Hematopoietic multipotent progenitor cell treated with erythropoietin and hydrocortisone succinate and interleukin-3 and kit ligand, for 6 days (in vitro differentiated cells): ENCODE measurements around the gene PAPOLB.
A peak's percentile ranks its signal among the peaks of the same experiment; 100 is the strongest.
"Not testable (repeated sequence)": the region's sequence is repeated elsewhere in the genome, so short reads cannot be mapped to it uniquely, and the experiment has no call there.

Source experiments
- DNase-seq: peaks from one replicate; pipeline ENCODE4 v3.0.0-alpha.2; 2015

The PAPOLB gene

GRCh38 chr7:4861673-4862072 lies at the start of gene PAPOLB:
Gene PAPOLB, minus strand, starts transcription at chr7:4862030. Its CDS starts 220 bp downstream, at chr7:4861810.
- DNase-seq = no peak

DNA sequence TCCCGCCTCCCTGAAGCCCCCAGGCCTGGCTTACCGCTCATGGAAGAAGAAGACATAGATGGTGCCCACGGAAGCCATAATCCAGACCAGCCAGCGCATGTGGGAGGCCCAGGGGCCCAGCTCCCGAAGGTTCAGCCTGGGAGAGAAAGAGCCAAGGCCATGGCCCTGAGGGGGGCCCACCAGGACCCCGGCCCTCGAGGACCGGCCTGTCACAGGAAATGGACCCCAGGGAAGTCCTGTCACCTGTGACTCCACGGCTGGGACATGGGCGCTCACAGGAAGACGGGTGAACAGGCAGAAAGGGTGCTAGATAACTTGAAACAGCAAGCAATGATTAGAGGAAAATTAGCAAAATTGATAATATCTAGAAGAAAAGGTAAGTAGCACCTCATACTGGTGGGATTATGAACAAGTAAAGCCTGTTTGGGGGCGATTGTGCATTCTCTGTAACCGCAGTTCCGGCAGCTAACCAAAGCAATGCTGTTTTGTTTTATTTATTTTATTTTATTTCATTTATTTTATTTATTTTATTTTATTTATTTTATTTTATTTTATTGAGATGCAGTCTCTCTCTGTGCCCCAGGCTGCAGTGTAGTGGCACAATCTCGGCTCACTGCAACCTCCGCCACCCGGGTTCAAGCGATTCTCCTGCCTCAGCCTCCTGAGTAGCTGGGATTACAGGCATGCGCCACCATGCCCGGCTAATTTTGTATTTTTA lies 49.4 kb upstream of the PAPOLB start:
- no peak for DNase-seq

DNA sequence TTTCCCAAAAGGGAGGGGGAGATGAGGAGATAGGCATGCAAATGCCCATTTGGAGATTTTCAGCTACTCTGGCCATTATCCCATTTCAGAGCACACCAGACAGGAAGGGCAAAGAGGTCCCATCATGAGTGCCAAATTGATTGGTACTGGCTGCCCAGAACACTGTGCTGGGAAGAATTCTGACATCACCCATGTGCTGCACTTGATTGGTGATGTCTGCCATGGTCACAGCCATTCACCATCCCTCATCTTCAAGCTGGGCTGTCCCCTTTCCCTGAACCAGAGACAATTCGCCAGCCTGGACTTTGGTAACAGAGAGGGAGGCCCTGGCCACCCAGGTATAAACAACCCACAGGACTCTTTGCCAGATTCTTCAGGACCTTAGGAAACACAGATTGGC lies 44.9 kb upstream of the PAPOLB start:
- DNase-seq = no peak

DNA sequence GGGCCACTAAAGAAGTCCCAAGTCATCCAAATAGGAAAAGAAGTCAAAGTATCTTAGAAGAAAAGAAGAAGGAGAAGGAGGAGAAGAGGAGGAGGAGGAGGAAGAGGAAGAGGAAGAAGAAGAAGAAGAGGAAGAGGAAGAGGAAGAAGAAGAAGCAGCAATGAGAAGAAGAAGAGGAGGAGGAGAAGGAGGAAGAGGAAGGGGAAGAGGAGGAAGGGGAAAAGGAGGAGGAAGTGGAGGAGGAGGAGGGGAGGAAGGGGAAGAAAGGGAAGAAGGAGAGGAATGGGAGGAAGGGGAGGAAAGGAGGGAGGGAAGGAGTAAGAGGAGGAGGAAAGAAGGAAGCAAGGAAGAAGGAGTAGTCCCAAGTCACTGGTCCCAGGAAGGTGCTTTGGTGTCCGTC lies 43.3 kb upstream of the PAPOLB start:
- DNase-seq = no peak

GRCh38 chr7:4904346-4904745 lies 42.5 kb upstream of the PAPOLB start:
- no peak for DNase-seq

DNA sequence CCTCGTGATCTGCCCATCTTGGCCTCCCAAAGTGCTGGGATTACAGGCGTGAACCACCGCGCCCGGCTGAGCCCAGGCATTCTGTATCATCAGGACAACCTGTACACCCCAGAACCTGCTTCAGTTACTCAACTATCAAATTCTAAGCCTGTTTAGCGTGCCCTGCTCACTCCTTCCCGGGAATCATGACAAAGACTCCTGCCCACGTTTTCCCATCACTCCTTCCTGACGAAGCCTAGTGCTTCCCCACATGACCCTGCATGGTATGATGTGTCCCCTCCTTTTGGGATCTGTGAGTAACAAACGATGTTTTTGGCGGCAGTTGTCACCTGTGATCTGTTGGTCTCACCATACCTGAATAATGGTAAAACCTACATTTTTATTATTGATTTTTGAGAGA lies 33.9 kb upstream of the PAPOLB start:
- no peak for DNase-seq

GRCh38 chr7:4894482-4894881 lies 32.7 kb upstream of the PAPOLB start:
- no peak for DNase-seq

GRCh38 chr7:4893929-4894475 lies 32.2 kb upstream of the PAPOLB start:
- DNase-seq = no peak

DNA sequence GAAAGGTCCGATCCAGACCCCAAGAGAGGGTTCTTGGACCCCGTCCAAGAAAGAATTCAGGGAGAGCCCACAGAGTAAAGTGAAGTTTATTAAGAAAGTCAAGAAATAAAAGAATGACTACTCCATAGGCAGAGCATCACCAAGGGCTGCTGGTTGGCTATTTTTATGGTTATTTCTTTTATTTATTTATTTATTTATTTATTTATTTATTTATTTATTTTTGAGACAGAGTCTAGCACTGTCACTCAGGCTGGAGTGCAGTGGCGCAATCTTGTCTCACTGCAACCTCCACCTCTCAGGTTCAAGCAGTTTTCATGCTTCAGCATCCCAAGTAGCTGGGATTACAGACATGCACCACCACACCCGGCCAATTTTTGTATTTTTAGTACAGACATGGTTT lies 31.4 kb upstream of the PAPOLB start:
- DNase-seq = not testable (repeated sequence)

DNA sequence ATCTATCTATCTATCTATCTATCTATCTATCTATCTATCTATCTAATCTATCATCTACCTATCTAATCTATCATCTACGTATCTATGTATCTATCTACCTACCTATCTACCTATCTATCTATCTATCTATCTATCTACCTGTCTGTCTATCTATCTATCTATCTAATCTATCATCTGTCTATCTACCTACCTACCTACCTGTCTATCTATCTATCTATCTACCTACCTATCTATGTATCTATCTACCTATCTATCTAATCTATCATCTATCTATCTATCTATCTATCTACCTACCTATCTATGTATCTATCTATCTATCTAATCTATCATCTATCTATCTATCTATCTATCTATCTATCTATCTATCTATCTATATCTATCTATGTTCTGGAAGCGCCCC lies 29.7 kb upstream of the PAPOLB start:
- not testable (repeated sequence) for DNase-seq

DNA sequence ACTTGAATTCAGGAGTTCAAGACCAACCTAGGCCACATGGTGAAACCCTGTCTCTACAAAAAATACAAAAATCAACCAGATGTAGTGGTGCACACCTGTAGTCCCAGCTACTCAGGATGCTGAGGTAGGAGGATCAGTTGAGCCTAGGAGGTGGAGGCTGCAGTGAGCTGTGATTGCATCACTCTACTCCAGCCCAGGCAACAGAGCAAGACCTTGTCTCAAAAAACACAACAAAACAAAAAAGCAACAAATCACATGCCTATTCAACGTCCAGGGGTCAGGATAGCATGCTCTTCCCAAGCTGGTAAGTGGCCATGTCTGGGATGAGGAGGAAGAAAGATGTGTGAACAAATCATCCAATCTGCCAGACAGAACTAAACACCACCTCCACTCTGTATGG lies 27.9 kb upstream of the PAPOLB start:
- no peak for DNase-seq

DNA sequence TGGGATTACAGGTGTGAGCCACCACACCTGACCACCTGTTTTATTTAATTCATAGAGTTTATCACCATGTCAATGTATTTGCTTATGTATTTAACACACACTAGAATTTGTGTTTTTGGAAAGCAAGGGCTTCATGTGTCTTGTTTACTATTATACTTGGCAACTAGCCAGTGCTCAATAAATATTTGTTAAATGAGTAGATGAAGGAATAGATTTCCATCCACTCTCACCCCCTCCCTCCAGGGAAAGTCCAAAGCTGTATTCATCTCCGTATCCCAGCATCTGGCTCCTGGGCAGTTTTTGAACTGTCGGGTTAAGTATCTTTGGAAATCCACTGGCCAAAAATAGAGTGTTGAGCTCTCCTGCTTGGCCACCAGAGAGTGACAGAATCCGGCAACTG lies 26.3 kb upstream of the PAPOLB start:
- DNase-seq = no peak

GRCh38 chr7:4886671-4887070 lies 24.8 kb upstream of the PAPOLB start:
- DNase-seq = no peak

DNA sequence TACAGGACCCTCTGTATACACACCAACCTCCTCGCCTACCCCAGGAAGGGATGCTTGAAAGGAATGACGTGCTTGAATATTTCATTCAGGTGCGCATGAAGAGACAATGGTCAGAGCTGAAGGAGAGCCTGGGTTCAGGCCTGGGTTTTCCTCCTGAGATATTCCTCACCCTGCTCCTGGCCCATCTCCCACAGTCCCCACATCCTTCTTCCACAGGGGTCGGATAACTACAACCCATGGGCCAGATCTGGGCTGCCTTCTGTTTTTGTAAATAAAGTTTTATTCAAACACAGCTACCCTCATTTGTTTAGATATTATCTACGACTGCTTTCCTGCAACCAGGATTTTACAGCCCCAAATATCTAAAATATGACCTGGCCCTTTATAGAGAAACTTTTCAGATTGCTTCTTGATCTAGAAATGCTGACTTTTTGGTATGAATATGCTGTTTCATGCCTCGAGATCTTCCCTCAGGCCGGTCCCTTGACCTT lies 23.5 kb upstream of the PAPOLB start:
- no peak for DNase-seq

DNA sequence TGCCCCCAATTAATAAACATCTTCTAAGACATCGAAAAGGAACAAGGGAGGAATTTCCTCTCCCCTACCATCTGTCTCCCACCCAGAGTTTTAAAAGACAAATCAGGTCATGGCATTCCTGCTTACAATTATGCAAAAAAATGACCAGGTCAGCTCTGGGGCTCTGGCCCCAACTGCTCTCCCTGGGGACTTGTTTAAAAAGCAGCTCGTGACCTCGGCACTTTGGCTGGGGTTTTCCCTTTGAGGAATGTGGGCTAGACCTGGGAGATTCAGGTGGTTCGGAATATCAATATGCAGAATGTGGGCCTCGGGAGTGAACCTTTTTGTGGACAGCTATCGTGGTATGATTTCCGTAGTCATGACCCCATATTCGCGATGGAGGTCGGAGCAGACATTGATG lies 22.3 kb upstream of the PAPOLB start:
- DNase-seq = no peak

- peak; percentile 96 for DNase-seq
Measured at GRCh38 chr7:4883372-4884144, 21.7 kb upstream of the PAPOLB start, which contains the start of gene RADIL. Gene RADIL, minus strand, starts transcription at chr7:4883716. Its CDS starts 5,577 bp downstream, at chr7:4878139.

- no peak for DNase-seq
Measured at GRCh38 chr7:4883033-4883371, 21.2 kb upstream of the PAPOLB start.

DNA sequence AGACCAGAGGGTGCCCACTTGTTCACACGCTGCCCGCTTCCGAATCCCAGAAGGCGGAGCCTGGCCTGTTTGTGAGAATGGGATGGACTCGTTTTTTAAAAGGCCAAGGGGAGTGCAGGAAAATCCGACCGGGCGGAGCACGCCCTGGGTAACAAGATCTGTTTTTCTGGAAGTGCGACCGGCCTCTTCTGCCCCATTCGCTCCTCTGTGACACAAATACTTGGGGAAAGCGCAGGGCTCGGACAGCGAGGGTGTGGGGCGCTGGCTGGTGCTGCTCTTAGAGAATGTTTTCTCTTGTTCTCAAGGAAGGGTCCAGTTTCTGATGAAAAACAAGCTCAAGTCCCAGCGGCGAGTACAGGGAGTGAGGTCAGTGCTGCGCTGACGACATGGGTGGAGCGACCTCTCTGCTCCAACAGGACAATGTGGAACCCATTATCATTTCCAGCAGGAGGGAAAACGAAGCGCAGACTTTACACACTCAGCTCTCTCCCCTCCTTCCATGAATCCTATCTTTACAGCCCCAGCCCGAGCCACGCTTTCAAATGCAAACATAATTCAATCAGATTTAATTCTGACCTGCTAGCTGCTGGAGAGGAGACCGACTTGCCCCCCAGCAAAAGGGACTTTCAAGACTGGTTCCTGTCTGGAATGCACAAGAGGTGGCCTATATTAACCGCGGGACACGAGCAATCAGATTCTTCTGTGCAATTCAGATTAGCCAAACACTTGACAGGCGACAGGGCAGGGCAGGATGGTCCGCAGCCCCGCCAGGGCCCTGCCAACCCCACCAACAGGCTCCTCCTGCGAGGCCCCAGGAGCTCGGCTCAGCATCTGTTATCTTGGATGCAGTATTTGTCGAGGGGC lies 20.6 kb upstream of the PAPOLB start:
- peak; percentile 22 for DNase-seq

GRCh38 chr7:4880218-4880617 lies 18.4 kb upstream of the PAPOLB start:
- no peak for DNase-seq

GRCh38 chr7:4879396-4880081 lies 17.7 kb upstream of the PAPOLB start:
- no peak for DNase-seq

GRCh38 chr7:4878336-4879335 lies 16.8 kb upstream of the PAPOLB start:
- no peak for DNase-seq
